ENCODE results near the gene OTOP3. TPM values are rescaled to one million over a fixed set of nuclear protein-coding genes. Genes with fewer than 3 reads are reported as not detected.
"Not testable (repeated sequence)": the region's sequence is repeated elsewhere in the genome, so short reads cannot be mapped to it uniquely, and the experiment has no call there.

OTOP3 gene
- total and polyA plus RNA-seq, 8 donors, result 0.15 to 0.65 (median 0.35) TPM

GRCh38 chr17:74968361-74968780, 32.7 kb downstream of the OTOP3 start:
- intact Hi-C loops (cut with DNase I), result loop anchor here in 1 of 3 donors (10.0 kb wide), 1 partner anchor 46 kb away; the partner anchor contains the start of gene MRPL58
- H3K4me3 ChIP-seq, result peak overlapping the region in 1 of 4 donors; percentile 2
- peaks cover 11 to 29% (median 20%) of the 10 kb centered on the region in 3 donors for H3K4me1 ChIP-seq
- H3K36me3 ChIP-seq, result no peaks in the 10 kb centered on the region
- FAIRE-seq (no peak), DNase-seq (peak in 5 of 6 donors; percentile 73 to 85 (median 76)), ATAC-seq (peak; percentile 19 to 45 (median 32))
- H3K9me3 ChIP-seq, result no peaks in the 10 kb centered on the region
- 20 to 22% methylated on average over 5 of the region's 5 CpGs for WGBS, 2 donors
- H3K27me3 ChIP-seq, result no peaks in the 10 kb centered on the region
- TF ChIP-seq CTCF (IDR thresholded peaks at IDR 0.05), result no peak
- H3K27ac ChIP-seq, result peak overlapping the region; percentile 12 to 71 (median 45)

DNA sequence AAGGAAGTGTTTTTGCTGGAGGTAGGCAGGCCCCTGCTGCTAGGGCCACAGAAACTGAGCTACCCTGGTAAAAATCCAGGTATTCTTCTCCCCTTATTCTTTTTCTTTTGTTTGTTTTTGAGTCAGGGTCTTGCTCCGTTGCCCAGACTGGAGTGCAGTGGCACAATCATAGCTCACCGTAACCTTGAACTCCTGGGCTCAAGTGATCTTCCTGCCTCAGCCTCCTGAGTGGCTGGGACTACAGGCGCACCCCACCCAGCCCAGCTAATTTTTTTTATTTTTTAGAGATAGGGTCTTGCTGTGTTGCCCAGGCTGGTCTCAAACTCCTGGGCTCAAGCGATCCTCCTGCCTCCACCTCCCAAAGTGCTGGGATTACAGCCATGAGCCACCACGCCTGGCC, 33.8 kb downstream of the OTOP3 start:
- peaks cover 11 to 29% (median 20%) of the 10 kb centered on the region in 3 donors for H3K4me1 ChIP-seq
- H3K27me3 ChIP-seq, H3K36me3 ChIP-seq, FAIRE-seq, H3K9me3 ChIP-seq, H3K4me3 ChIP-seq, DNase-seq, ATAC-seq: not testable (repeated sequence)
- WGBS, 2 donors, result 73 to 83% methylated on average over 5 of the region's 5 CpGs
- peak overlapping the region in 2 of 4 donors; percentile 6 to 12 for H3K27ac ChIP-seq
- intact Hi-C loops (cut with DNase I), result loop anchor here in 1 of 3 donors (10.0 kb wide), 1 partner anchor 45 kb away; the partner anchor contains the start of gene MRPL58

DNA sequence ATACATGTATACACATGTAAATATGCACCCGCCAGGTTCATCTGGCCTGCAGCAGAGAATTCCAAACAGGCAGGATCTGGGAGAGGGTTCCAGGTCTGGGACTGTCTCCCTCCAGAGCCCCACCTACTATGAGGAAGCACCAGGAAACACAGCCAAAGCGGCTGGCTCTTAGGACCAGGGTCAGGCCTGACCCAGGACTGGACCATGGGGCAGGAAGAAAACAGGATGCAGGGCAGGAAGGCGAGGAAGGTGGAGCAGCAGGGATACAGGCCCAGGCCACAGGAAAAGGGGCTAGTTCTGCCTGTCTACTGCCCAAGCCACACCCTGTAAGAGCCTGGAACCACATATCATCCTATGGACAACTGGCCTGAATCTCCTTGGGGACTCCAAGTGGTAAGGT, 34.7 kb downstream of the OTOP3 start:
- peak overlapping the region in 1 of 4 donors; percentile 85 for H3K27ac ChIP-seq
- ATAC-seq (no peak), FAIRE-seq (no peak), DNase-seq (no peak)
- H3K36me3 ChIP-seq, result no peaks in the 10 kb centered on the region
- no peaks in the 10 kb centered on the region for H3K9me3 ChIP-seq
- intact Hi-C loops (cut with DNase I), result no loop called here
- H3K4me1 ChIP-seq, result peaks cover 11 to 28% (median 20%) of the 10 kb centered on the region in 3 donors
- 50 to 52% methylated on average over 3 of the region's 3 CpGs for WGBS, 2 donors
- no peak for TF ChIP-seq CTCF (IDR thresholded peaks at IDR 0.05)
- no peaks in the 10 kb centered on the region for H3K27me3 ChIP-seq
- peak overlapping the region in 3 of 4 donors; percentile 81 to 95 (median 90) for H3K4me3 ChIP-seq

- Histone ChIP-seq H3K27me3 (no peaks in the 10 kb centered on the region), H3K27ac (peak overlapping the region; percentile 74 to 85 (median 79)), H3K4me3 (peak overlapping the region; percentile 81 to 95 (median 90)), H3K36me3 (no peaks in the 10 kb centered on the region), H3K9me3 (no peaks in the 10 kb centered on the region), H3K4me1 (peaks cover 11 to 25% (median 20%) of the 10 kb centered on the region in 3 donors)
- WGBS, 2 donors, result 13 to 17% methylated on average over 8 of the region's 8 CpGs
- TF ChIP-seq CTCF (IDR thresholded peaks at IDR 0.05), result no peak
- intact Hi-C loops (cut with DNase I), result no loop called here
- FAIRE-seq, result no peak
- peak in 2 of 6 donors; percentile 23 to 45 for DNase-seq
- peak in 1 of 4 donors; percentile 2 for ATAC-seq
Observed at GRCh38 chr17:74971069-74971841, 35.6 kb downstream of the OTOP3 start.

- FAIRE-seq (no peak), DNase-seq (no peak), ATAC-seq (no peak)
- TF ChIP-seq CTCF (IDR thresholded peaks at IDR 0.05), result no peak
- H3K36me3 ChIP-seq, result no peaks in the 10 kb centered on the region
- peak overlapping the region; percentile 81 to 95 (median 90) for H3K4me3 ChIP-seq
- intact Hi-C loops (cut with DNase I), result no loop called here
- WGBS, 2 donors, result 4% methylated on average over 8 to 9 of the region's 9 CpGs
- H3K9me3 ChIP-seq, result no peaks in the 10 kb centered on the region
- peaks cover 11 to 25% (median 20%) of the 10 kb centered on the region in 3 donors for H3K4me1 ChIP-seq
- peak overlapping the region; percentile 74 to 85 (median 79) for H3K27ac ChIP-seq
- no peaks in the 10 kb centered on the region for H3K27me3 ChIP-seq
Observed at GRCh38 chr17:74971842-74972106, 36.1 kb downstream of the OTOP3 start.

Measured in pancreas (tissue), 10 donors.